Subcutaneous abdominal adipose tissue (tissue), 5 donors: Measurements from ENCODE around the gene MYL6B.
A peak's percentile ranks its signal among the peaks of the same experiment; 100 is the strongest.
"Not testable (repeated sequence)": the region's sequence is repeated elsewhere in the genome, so short reads cannot be mapped to it uniquely, and the experiment has no call there.

Source experiments
- H3K27ac ChIP-seq: one replicate; pipeline ENCODE4 v1.7.0; 2013; ENCODE audit warnings: low read depth, mild to moderate bottlenecking, inconsistent platforms, low read length, moderate library complexity
- H3K27me3 ChIP-seq, 5 donors: one replicate each; pipeline ENCODE4 v1.7.0; 2013; ENCODE audit warnings: low read length in 5 of 5, inconsistent platforms in 1 of 5; ENCODE audit not compliant: control insufficient read depth in 5 of 5, insufficient read depth in 4 of 5
- H3K36me3 ChIP-seq, 5 donors: one replicate each; pipeline ENCODE4 v1.7.0; 2013; ENCODE audit warnings: low read length in 5 of 5; ENCODE audit not compliant: control insufficient read depth in 5 of 5, insufficient read depth in 5 of 5
- H3K4me1 ChIP-seq, 5 donors: one replicate each; pipeline ENCODE4 v1.7.0; 2013; ENCODE audit warnings: low read length in 5 of 5, mild to moderate bottlenecking in 3 of 5, moderate library complexity in 1 of 5; ENCODE audit not compliant: control insufficient read depth in 5 of 5, insufficient read depth in 5 of 5
- H3K4me3 ChIP-seq, 5 donors: one replicate each; pipeline ENCODE4 v1.7.0; 2013; ENCODE audit warnings: low read length in 5 of 5, low read depth in 1 of 5
- H3K9ac ChIP-seq, 5 donors: one replicate each; pipeline ENCODE4 v1.7.0; 2013; ENCODE audit warnings: low read length in 5 of 5, mild to moderate bottlenecking in 4 of 5, moderate library complexity in 3 of 5
- H3K9me3 ChIP-seq, 5 donors: one replicate each; pipeline ENCODE4 v1.7.0; 2013; ENCODE audit warnings: low read length in 5 of 5; ENCODE audit not compliant: control insufficient read depth in 5 of 5
- donor health status: healthy.
- donor health status: healthy.
- donor health status: healthy.
- donor health status: healthy.
- donor health status: healthy.

Gene MYL6B

GRCh38 chr12:56189918-56190694 is 37.7 kb downstream of the MYL6B start:
- Histone ChIP-seq H3K4me3 (peak overlapping the region; percentile 71 to 86 (median 85)), H3K27ac (peak overlapping the region; percentile 95), H3K36me3 (peaks cover 0 to 12% (median 6%) of the 10 kb centered on the region in 5 donors), H3K9me3 (no peaks in the 10 kb centered on the region), H3K9ac (peak overlapping the region; percentile 79 to 97 (median 94)), H3K4me1 (peaks cover 10 to 46% (median 38%) of the 10 kb centered on the region in 5 donors), H3K27me3 (no peaks in the 10 kb centered on the region)

- Histone ChIP-seq H3K9me3 (no peaks in the 10 kb centered on the region), H3K4me1 (peaks cover 10 to 46% (median 38%) of the 10 kb centered on the region in 5 donors), H3K36me3 (peaks cover 0 to 8% (median 4%) of the 10 kb centered on the region in 5 donors), H3K27ac (peak overlapping the region; percentile 95), H3K27me3 (no peaks in the 10 kb centered on the region), H3K9ac (peak overlapping the region in 3 of 5 donors; percentile 79 to 94 (median 86)), H3K4me3 (peak overlapping the region; percentile 71 to 86 (median 85))
Observed at GRCh38 chr12:56190695-56191155, 38.3 kb downstream of the MYL6B start.

- no peak overlapping the region for H3K4me3 ChIP-seq
- H3K4me1 ChIP-seq: peaks cover 10 to 39% (median 30%) of the 10 kb centered on the region in 5 donors
- H3K36me3 ChIP-seq: no peaks in the 10 kb centered on the region
- H3K9me3 ChIP-seq: no peaks in the 10 kb centered on the region
- no peak overlapping the region for H3K27ac ChIP-seq
- peak overlapping the region in 1 of 5 donors; percentile 66 for H3K9ac ChIP-seq
- H3K27me3 ChIP-seq: no peaks in the 10 kb centered on the region
Observed at GRCh38 chr12:56192582-56192981, 40.2 kb downstream of the MYL6B start.

- Histone ChIP-seq H3K9me3 (no peaks in the 10 kb centered on the region), H3K9ac (peak overlapping the region in 1 of 5 donors; percentile 66), H3K4me3 (no peak overlapping the region), H3K27ac (no peak overlapping the region), H3K4me1 (peaks cover 5 to 34% (median 25%) of the 10 kb centered on the region in 5 donors), H3K27me3 (no peaks in the 10 kb centered on the region), H3K36me3 (no peaks in the 10 kb centered on the region)
Observed at GRCh38 chr12:56193025-56193578, 40.7 kb downstream of the MYL6B start.

- peaks cover 0 to 14% (median 6%) of the 10 kb centered on the region in 5 donors for H3K4me1 ChIP-seq
- not testable (repeated sequence) for H3K36me3 ChIP-seq, H3K9me3 ChIP-seq, H3K27me3 ChIP-seq, H3K9ac ChIP-seq, H3K27ac ChIP-seq, H3K4me3 ChIP-seq
Observed at GRCh38 chr12:56196818-56197550, 44.6 kb downstream of the MYL6B start.

- H3K9ac ChIP-seq: no peak overlapping the region
- H3K9me3 ChIP-seq: no peaks in the 10 kb centered on the region
- H3K27me3 ChIP-seq: no peaks in the 10 kb centered on the region
- H3K36me3 ChIP-seq: no peaks in the 10 kb centered on the region
- no peak overlapping the region for H3K27ac ChIP-seq
- peaks cover 0 to 15% (median 11%) of the 10 kb centered on the region in 5 donors for H3K4me1 ChIP-seq
- H3K4me3 ChIP-seq: no peak overlapping the region
Observed at GRCh38 chr12:56197921-56198635, 45.7 kb downstream of the MYL6B start.

GRCh38 chr12:56198836-56199235 is 46.4 kb downstream of the MYL6B start:
- peaks cover 0 to 15% (median 11%) of the 10 kb centered on the region in 5 donors for H3K4me1 ChIP-seq
- no peaks in the 10 kb centered on the region for H3K9me3 ChIP-seq
- H3K4me3 ChIP-seq: no peak overlapping the region
- H3K27ac ChIP-seq: no peak overlapping the region
- no peaks in the 10 kb centered on the region for H3K36me3 ChIP-seq
- H3K9ac ChIP-seq: no peak overlapping the region
- H3K27me3 ChIP-seq: no peaks in the 10 kb centered on the region

- H3K27me3 ChIP-seq: no peaks in the 10 kb centered on the region
- no peak overlapping the region for H3K27ac ChIP-seq
- H3K9me3 ChIP-seq: no peaks in the 10 kb centered on the region
- peak overlapping the region in 2 of 5 donors; percentile 1 to 26 for H3K9ac ChIP-seq
- H3K36me3 ChIP-seq: peaks cover 7 to 29% (median 22%) of the 10 kb centered on the region in 5 donors
- peaks cover 0 to 32% (median 27%) of the 10 kb centered on the region in 5 donors for H3K4me1 ChIP-seq
- H3K4me3 ChIP-seq: no peak overlapping the region
Observed at GRCh38 chr12:56202366-56202765, 50.0 kb downstream of the MYL6B start.

GRCh38 chr12:56202838-56203237 is 50.5 kb downstream of the MYL6B start:
- Histone ChIP-seq H3K27ac (no peak overlapping the region), H3K9ac (no peak overlapping the region), H3K4me1 (peaks cover 0 to 32% (median 27%) of the 10 kb centered on the region in 5 donors), H3K36me3 (peaks cover 11 to 33% (median 27%) of the 10 kb centered on the region in 5 donors), H3K4me3 (no peak overlapping the region), H3K27me3 (no peaks in the 10 kb centered on the region), H3K9me3 (no peaks in the 10 kb centered on the region)
